A673 (cell line): Measurements from ENCODE around the gene ZNF679. TPM values are rescaled to one million over a fixed set of nuclear protein-coding genes. Genes with fewer than 3 reads are reported as not detected.
"Not testable (repeated sequence)": the region's sequence is repeated elsewhere in the genome, so short reads cannot be mapped to it uniquely, and the experiment has no call there.

Source experiments
- BruUV-seq: library from RNA; stranded (reverse); fragments of 400-500 nt; replicated peaks from 2 replicates; lab custom pipeline; 2021; lab: Mats Ljungman, UMichigan
- CTCF ChIA-PET: fragments of 300-600 bp; sonication (Branson Sonifier 250); formaldehyde crosslinking; loops from one replicate; lab custom pipeline; 2022; ENCODE audit warnings: antibody characterized with exemption; lab: Charles Lee
- POLR2A ChIA-PET: fragments of 300-600 bp; sonication (Branson Sonifier 250); formaldehyde crosslinking; loops from one replicate; lab custom pipeline; 2022; ENCODE audit warnings: antibody characterized with exemption; ENCODE audit not compliant: low non-redundant PET; lab: Charles Lee
- DNase-seq: peaks from one replicate; pipeline ENCODE4 v3.0.0-alpha.2; 2015; ENCODE audit warnings: low spot score
- H3K27ac ChIP-seq: fragments of 200-600 bp; sonication (generic); 2 replicates; pipeline ENCODE4 v1.5.1; 2016; ENCODE audit warnings: mixed run types, low read depth, mild to moderate bottlenecking, mixed read lengths, antibody characterized with exemption, low read length; ENCODE audit not compliant: poor library complexity, severe bottlenecking
- H3K27me3 ChIP-seq: fragments of 200-600 bp; sonication (generic); replicated peaks from 2 replicates; pipeline ENCODE4 v1.6.1; 2017; ENCODE audit warnings: mixed run types, low read depth, mild to moderate bottlenecking, mixed read lengths, antibody characterized with exemption, low read length; ENCODE audit not compliant: insufficient read depth, poor library complexity
- H3K36me3 ChIP-seq: fragments of 200-600 bp; sonication (generic); 2 replicates; pipeline ENCODE4 v1.6.1; 2016; ENCODE audit warnings: mixed run types, mild to moderate bottlenecking, mixed read lengths, antibody characterized with exemption, low read length; ENCODE audit not compliant: insufficient read depth, poor library complexity, severe bottlenecking
- H3K4me1 ChIP-seq: fragments of 200-600 bp; sonication (generic); 2 replicates; pipeline ENCODE4 v1.6.1; 2017; ENCODE audit warnings: mixed run types, mild to moderate bottlenecking, mixed read lengths, antibody characterized with exemption, low read length; ENCODE audit not compliant: insufficient read depth, poor library complexity, severe bottlenecking
- H3K4me3 ChIP-seq: fragments of 200-600 bp; sonication (generic); 2 replicates; pipeline ENCODE4 v1.5.1; 2016; ENCODE audit warnings: low read depth, mixed run types, mild to moderate bottlenecking, mixed read lengths, low read length; ENCODE audit not compliant: poor library complexity, severe bottlenecking
- H3K9me3 ChIP-seq: fragments of 200-600 bp; sonication (generic); 2 replicates; pipeline ENCODE4 v1.6.1; 2016; ENCODE audit warnings: mixed run types, low read depth, mild to moderate bottlenecking, mixed read lengths, antibody characterized with exemption, low read length; ENCODE audit not compliant: poor library complexity, severe bottlenecking
- CTCF ChIP-seq: fragments of 300-800, 200-600 bp; sonication (generic); conservative IDR thresholded peaks from 2 replicates; pipeline ENCODE4 v1.5.1; 2017; ENCODE audit warnings: low read depth, mild to moderate bottlenecking, antibody characterized with exemption, low read length, moderate library complexity, mixed read lengths
- EZH2 ChIP-seq: fragments of 200-600 bp; sonication (generic); IDR thresholded peaks from 2 replicates; pipeline ENCODE4 v1.6.1; 2017; ENCODE audit warnings: borderline replicate concordance, low read depth, mild to moderate bottlenecking, mixed read lengths, antibody characterized with exemption, low read length; ENCODE audit not compliant: poor library complexity, severe bottlenecking
- intact Hi-C: fragments of 100-400 bp; cut with micrococcal nuclease; formaldehyde crosslinking; loops from one replicate; pipeline ENCODE4 v1.10.0; 2022; ENCODE audit not compliant: unreplicated experiment
- total RNA-seq: library from RNA; stranded (reverse); gene quantifications from 2 replicates; pipeline ENCODE4 v1.2.3, GENCODE V29; 2021

ZNF679 gene
- total RNA-seq, 1 experiment from 2014 or later: not detected

GRCh38 chr7:64266341-64266919, 38.2 kb downstream of the ZNF679 start:
- no TSS peak for BruUV-seq

GRCh38 chr7:64277630-64278029, 49.4 kb downstream of the ZNF679 start:
- CTCF ChIA-PET: no interaction called here
- no peaks in the 10 kb centered on the region for H3K27me3 ChIP-seq
- BruUV-seq: no TSS peak
- intact Hi-C loops: no loop called here
- H3K4me3 ChIP-seq: no peak overlapping the region
- no peaks in the 10 kb centered on the region for H3K4me1 ChIP-seq
- TF ChIP-seq EZH2: no peak
- TF ChIP-seq CTCF: no peak
- no peak for DNase-seq
- peaks cover 28% of the 10 kb centered on the region for H3K9me3 ChIP-seq
- H3K27ac ChIP-seq: no peak overlapping the region
- no peaks in the 10 kb centered on the region for H3K36me3 ChIP-seq
- POLR2A ChIA-PET: no interaction called here

More at GRCh38 chr7:64266341-64266919, 38.2 kb downstream of the ZNF679 start:
- no peak overlapping the region for H3K27ac ChIP-seq
- H3K36me3 ChIP-seq: no peaks in the 10 kb centered on the region
- peaks cover 47% of the 10 kb centered on the region for H3K9me3 ChIP-seq
- no peaks in the 10 kb centered on the region for H3K27me3 ChIP-seq
- no peak for DNase-seq
- TF ChIP-seq EZH2: no peak
- TF ChIP-seq CTCF: no peak
- CTCF ChIA-PET: no interaction called here
- intact Hi-C loops: no loop called here
- no peaks in the 10 kb centered on the region for H3K4me1 ChIP-seq
- H3K4me3 ChIP-seq: no peak overlapping the region
- POLR2A ChIA-PET: no interaction called here

GRCh38 chr7:64294701-64295420, 66.6 kb downstream of the ZNF679 start:
- no TSS peak for BruUV-seq
- Histone ChIP-seq H3K4me1 (no peaks in the 10 kb centered on the region), H3K36me3 (no peaks in the 10 kb centered on the region), H3K27ac (no peak overlapping the region), H3K4me3 (no peak overlapping the region), H3K27me3 (no peaks in the 10 kb centered on the region), H3K9me3 (peaks cover 28% of the 10 kb centered on the region)
- no peak for DNase-seq
- intact Hi-C loops: no loop called here
- ChIA-PET POLR2A (no interaction called here), CTCF (no interaction called here)
- TF ChIP-seq EZH2 (no peak), CTCF (no peak)

- BruUV-seq, POLR2A ChIA-PET, H3K4me1 ChIP-seq, H3K36me3 ChIP-seq, DNase-seq, H3K4me3 ChIP-seq, H3K27ac ChIP-seq, CTCF ChIA-PET, H3K27me3 ChIP-seq, intact Hi-C loops: not testable (repeated sequence)
- H3K9me3 ChIP-seq: peaks cover 35% of the 10 kb centered on the region
Observed at GRCh38 chr7:64297418-64297817, 69.1 kb downstream of the ZNF679 start.
